Small intestine (tissue), 7 donors: Measurements from ENCODE around the gene SLC29A1. TPM values are rescaled to one million over a fixed set of nuclear protein-coding genes. Genes with fewer than 3 reads are reported as not detected.
A peak's percentile ranks its signal among the peaks of the same experiment; 100 is the strongest.

Experiments used
- DNase-seq, 2 donors: peaks; one replicate each; pipeline versions ENCODE4 v3.0.0 to v3.0.0-alpha.2; 2013
- FAIRE-seq: peaks from 2 replicates; lab custom pipeline; 2012; peaks lifted over from hg19 to GRCh38; lab: Jason Lieb, UNC
- H3K27ac ChIP-seq, 3 donors: one replicate each; pipeline ENCODE4 v1.5.1; 2013; ENCODE audit warnings: low read length in 2 of 3, mild to moderate bottlenecking in 2 of 3, control low read depth in 1 of 3, inconsistent platforms in 1 of 3, low read depth in 1 of 3, moderate library complexity in 1 of 3
- H3K27me3 ChIP-seq, 3 donors: one replicate each; pipeline ENCODE4 v1.6.1; 2013; ENCODE audit warnings: low read length in 3 of 3, inconsistent platforms in 1 of 3; ENCODE audit not compliant: control insufficient read depth in 3 of 3, insufficient read depth in 3 of 3
- H3K36me3 ChIP-seq, 3 donors: one replicate each; pipeline ENCODE4 v1.6.1; 2013; ENCODE audit warnings: low read length in 3 of 3, inconsistent platforms in 1 of 3, low read depth in 1 of 3, mild to moderate bottlenecking in 1 of 3, moderate library complexity in 1 of 3; ENCODE audit not compliant: control insufficient read depth in 3 of 3, insufficient read depth in 2 of 3
- H3K4me1 ChIP-seq, 3 donors: one replicate each; pipeline ENCODE4 v1.6.1; 2013; ENCODE audit warnings: low read length in 2 of 3, inconsistent platforms in 1 of 3, low read depth in 1 of 3, mild to moderate bottlenecking in 1 of 3, moderate library complexity in 1 of 3; ENCODE audit not compliant: control insufficient read depth in 3 of 3, insufficient read depth in 2 of 3
- H3K4me3 ChIP-seq, 3 donors: one replicate each; pipeline ENCODE4 v1.5.1; 2013; ENCODE audit warnings: low read length in 3 of 3, control low read depth in 1 of 3, inconsistent platforms in 1 of 3, low read depth in 1 of 3, mild to moderate bottlenecking in 1 of 3, moderate library complexity in 1 of 3
- H3K9me3 ChIP-seq, 2 donors: one replicate each; pipeline ENCODE4 v1.6.1; 2013; ENCODE audit warnings: low read depth in 1 of 2, low read length in 1 of 2; ENCODE audit not compliant: control insufficient read depth in 2 of 2, insufficient read depth in 1 of 2
- WGBS, 3 donors: extraction: QIAGEN DNeasy Blood & Tissue Kit; methylation state at CpG; one replicate each; pipeline ENCODE4 v1.1.7; 2013; 5-methylcytosine and 5-hydroxymethylcytosine counted together
- polyA plus RNA-seq, 4 donors: library from polyadenylated mRNA; stranded (reverse) in 3 of 4; unstranded in 1 of 4; fragments of 200-250 nt in 3 of 4; fragments of 120-200 nt in 1 of 4; gene quantifications; one replicate each; pipeline versions ENCODE4 v1.2.1 to v1.2.3, GENCODE V29; 2013
- donor health status: healthy with polysubstance abuse.
- donor health status: control.
- donor health status: control.
- donor health status: Bipolar disorder and iron deficiency.
- donor health status: healthy.

Gene SLC29A1
- polyA plus RNA-seq, 4 donors = 2.4 to 38.0 (median 13.6) TPM

DNA sequence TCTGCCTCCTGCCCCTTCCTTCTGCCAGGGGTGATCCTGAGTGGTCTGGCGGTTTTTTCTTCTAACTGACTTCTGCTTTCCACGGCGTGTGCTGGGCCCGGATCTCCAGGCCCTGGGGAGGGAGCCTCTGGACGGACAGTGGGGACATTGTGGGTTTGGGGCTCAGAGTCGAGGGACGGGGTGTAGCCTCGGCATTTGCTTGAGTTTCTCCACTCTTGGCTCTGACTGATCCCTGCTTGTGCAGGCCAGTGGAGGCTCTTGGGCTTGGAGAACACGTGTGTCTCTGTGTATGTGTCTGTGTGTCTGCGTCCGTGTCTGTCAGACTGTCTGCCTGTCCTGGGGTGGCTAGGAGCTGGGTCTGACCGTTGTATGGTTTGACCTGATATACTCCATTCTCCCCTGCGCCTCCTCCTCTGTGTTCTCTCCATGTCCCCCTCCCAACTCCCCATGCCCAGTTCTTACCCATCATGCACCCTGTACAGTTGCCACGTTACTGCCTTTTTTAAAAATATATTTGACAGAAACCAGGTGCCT lies 10.2 kb downstream of the SLC29A1 start:
- Histone ChIP-seq H3K27me3 (no peaks in the 10 kb centered on the region), H3K4me3 (no peak overlapping the region), H3K4me1 (peaks cover 0 to 24% (median 4%) of the 10 kb centered on the region in 3 donors), H3K9me3 (no peaks in the 10 kb centered on the region), H3K36me3 (peaks cover 0 to 52% (median 0%) of the 10 kb centered on the region in 3 donors), H3K27ac (peak overlapping the region in 1 of 3 donors; percentile 47)
- 69 to 90% (median 85%) methylated on average over 13 to 14 of the region's 14 CpGs for WGBS, 3 donors
- DNase-seq = no peak
- FAIRE-seq = no peak

DNA sequence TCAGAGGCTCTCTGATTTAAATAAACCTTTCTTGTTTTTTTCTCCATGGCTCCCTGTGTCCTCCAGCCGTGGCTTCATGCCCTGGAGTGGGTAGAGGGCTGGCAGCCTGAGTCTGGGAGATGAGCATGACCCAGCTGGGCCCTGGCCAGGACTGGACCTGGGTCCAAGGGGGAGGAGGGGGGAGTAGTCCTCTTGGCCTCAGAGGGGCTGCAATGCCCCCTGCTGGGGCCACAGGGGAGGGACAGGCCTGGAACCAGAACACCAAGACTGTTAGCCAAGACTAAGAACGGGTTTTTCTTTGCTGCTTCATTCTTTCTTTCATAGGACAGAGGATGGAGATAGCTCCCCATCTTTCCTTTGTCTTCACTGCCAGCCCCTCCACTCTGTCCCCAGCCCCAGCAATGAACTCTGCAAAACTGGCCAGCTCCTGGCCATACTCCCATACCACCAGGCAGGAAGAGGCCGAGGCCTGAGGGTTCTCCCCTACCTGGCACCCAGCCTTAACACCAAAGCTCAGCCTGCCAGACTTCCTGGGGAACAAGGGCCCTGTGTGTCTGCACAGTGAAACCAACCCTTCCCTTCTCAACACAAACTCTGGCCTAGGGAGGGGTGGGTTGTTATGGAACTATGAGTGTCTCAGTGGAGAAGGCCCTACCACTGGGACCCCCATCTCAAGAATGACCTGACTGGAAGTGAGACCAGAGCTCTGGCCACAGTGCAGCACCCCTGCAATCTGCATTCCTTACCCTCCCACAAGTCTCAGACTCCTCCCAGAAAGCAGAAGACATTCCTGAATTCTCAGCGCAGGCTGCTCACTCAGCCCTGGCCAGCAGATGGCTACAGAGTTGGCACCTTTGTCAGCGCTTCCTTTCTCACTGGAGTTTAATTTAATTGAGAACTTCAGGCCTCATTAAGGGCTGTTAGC lies 11.0 kb downstream of the SLC29A1 start:
- no peaks in the 10 kb centered on the region for H3K9me3 ChIP-seq
- no peak overlapping the region for H3K4me3 ChIP-seq
- H3K4me1 ChIP-seq = peaks cover 0 to 26% (median 4%) of the 10 kb centered on the region in 3 donors
- H3K27ac ChIP-seq = peak overlapping the region in 2 of 3 donors; percentile 35 to 49
- 45 to 56% (median 47%) methylated on average over 5 of the region's 5 CpGs for WGBS, 3 donors
- H3K27me3 ChIP-seq = no peaks in the 10 kb centered on the region
- DNase-seq (peak; percentile 61 to 62), FAIRE-seq (no peak)
- H3K36me3 ChIP-seq = peaks cover 0 to 45% (median 0%) of the 10 kb centered on the region in 3 donors

- H3K4me3 ChIP-seq = no peak overlapping the region
- no peaks in the 10 kb centered on the region for H3K27me3 ChIP-seq
- FAIRE-seq = no peak
- DNase-seq = no peak
- no peaks in the 10 kb centered on the region for H3K9me3 ChIP-seq
- peaks cover 0 to 26% (median 4%) of the 10 kb centered on the region in 3 donors for H3K4me1 ChIP-seq
- peak overlapping the region in 1 of 3 donors; percentile 49 for H3K27ac ChIP-seq
- WGBS, 3 donors = 75 to 88% (median 85%) methylated on average over 6 of the region's 6 CpGs
- peaks cover 0 to 36% (median 0%) of the 10 kb centered on the region in 3 donors for H3K36me3 ChIP-seq
Measured at GRCh38 chr6:44235269-44235668, 11.9 kb downstream of the SLC29A1 start.

DNA sequence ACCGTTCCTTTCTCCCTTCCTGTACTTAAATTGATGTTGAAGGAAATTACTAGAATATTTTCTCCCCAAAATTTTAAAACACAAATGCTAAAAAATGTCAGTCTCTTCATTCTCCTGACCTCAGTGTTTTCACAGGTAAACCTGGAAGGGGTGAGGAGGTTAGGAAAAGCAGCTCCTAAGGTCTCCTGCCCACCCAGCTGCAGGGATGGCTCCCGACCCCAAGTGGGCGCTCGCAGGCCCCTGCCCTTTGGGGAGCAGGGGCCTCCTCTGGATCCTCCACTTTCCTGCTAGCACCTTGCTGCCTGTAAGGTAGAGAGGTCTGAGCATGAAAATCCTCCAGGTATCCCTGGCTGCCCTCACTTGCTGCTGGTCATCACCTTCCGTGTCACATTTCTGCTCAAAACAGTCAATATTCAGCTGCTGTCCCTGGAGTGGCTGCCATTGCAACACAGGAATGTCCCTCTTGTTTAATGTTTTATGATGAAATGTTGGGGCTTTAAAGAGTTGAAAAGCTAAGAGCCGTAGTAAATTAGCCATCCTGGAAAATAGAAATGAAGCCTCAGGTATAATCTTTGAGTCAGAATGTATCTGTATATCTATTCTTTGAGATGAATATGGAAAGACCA lies 12.6 kb downstream of the SLC29A1 start:
- no peak for FAIRE-seq
- 92 to 96% (median 93%) methylated on average over 6 of the region's 6 CpGs for WGBS, 3 donors
- peaks cover 0 to 26% (median 4%) of the 10 kb centered on the region in 3 donors for H3K4me1 ChIP-seq

DNA sequence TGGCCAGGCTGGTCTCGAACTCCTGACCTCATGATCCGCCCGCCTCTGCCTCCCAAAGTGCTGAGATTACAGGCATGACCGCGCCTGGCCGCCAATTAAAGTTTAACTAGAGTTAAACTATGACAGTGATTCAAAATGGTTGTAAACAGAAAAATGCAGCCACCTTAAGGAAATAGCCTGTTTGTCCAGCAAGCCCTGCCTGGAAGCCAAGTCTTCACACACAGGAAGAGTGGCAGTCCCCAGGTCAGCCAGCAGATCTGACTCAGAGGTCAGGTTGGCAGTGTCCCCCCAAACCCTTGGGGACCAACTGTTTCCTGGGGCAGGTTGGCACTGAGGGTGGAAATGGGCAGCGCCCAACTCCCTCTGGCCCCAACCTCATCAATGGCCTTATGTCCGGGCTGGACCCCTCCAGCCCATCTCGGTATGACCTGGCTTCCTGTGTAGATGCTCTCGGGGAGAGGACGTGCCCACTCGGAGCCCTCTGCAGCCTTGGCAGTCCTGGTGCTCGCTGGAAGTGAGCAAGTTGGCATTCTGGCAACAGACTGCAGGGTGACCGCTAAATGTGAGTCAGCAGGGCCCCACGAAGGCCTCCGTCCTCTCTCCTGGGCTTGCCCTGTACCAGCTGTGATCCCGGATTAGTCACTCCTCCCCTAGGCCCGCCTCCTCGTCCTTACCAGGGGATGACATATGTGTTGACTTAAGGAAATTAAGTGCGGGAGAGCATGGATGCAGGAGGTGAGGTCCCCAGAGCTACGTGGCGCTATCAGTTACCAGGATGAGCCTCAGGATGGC lies 13.8 kb downstream of the SLC29A1 start:
- 7 to 23% (median 13%) methylated on average over 22 of the region's 22 CpGs for WGBS, 3 donors
- FAIRE-seq (no peak), DNase-seq (peak; percentile 95 to 98)
- no peaks in the 10 kb centered on the region for H3K27me3 ChIP-seq
- H3K4me1 ChIP-seq = peaks cover 0 to 26% (median 4%) of the 10 kb centered on the region in 3 donors
- H3K36me3 ChIP-seq = peaks cover 0 to 21% (median 0%) of the 10 kb centered on the region in 3 donors
- H3K4me3 ChIP-seq = peak overlapping the region; percentile 28 to 73 (median 61)
- no peaks in the 10 kb centered on the region for H3K9me3 ChIP-seq
- peak overlapping the region; percentile 85 to 98 (median 92) for H3K27ac ChIP-seq

More for the DNA sequence above, 12.6 kb downstream of the SLC29A1 start:
- Histone ChIP-seq H3K27ac (no peak overlapping the region), H3K27me3 (no peaks in the 10 kb centered on the region), H3K4me3 (no peak overlapping the region), H3K9me3 (no peaks in the 10 kb centered on the region), H3K36me3 (peaks cover 0 to 28% (median 0%) of the 10 kb centered on the region in 3 donors)
- no peak for DNase-seq

DNA sequence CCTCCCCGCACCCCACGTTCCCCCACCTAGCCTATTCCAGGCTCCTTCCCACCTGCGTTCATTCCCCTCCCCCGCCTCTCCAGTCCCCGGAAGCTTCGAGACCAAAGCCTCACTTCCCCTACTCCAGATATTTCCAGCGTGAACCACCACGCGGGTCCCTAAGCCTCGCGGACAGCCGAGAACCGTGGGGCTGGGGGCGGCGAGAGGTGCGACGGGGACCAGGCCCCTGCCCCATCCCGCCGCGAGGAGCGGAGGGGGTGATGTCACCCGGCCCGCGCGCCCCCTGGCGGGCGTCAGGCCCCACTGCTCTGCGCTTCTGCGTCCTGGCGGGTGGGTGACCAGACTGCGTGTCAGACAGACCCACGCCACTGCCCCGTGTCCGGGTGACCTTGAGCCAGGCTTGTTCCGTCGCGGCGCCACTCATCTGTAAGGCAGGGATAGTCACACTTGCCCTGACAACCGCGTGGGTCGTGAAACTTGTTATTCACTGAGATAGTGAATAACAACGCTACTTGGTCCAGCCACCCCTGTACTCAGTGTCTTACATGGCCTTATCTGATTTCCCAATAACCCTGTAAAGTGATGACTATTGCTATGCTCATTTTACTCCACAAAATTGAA lies 14.5 kb downstream of the SLC29A1 start:
- H3K9me3 ChIP-seq = no peaks in the 10 kb centered on the region
- FAIRE-seq (no peak), DNase-seq (peak; percentile 74 to 91)
- peaks cover 0 to 15% (median 0%) of the 10 kb centered on the region in 3 donors for H3K36me3 ChIP-seq
- H3K27me3 ChIP-seq = no peaks in the 10 kb centered on the region
- peaks cover 0 to 26% (median 4%) of the 10 kb centered on the region in 3 donors for H3K4me1 ChIP-seq
- H3K4me3 ChIP-seq = peak overlapping the region; percentile 28 to 73 (median 61)
- H3K27ac ChIP-seq = peak overlapping the region; percentile 85 to 98 (median 92)
- WGBS, 3 donors = 2% methylated on average over 40 to 42 of the region's 42 CpGs

DNA sequence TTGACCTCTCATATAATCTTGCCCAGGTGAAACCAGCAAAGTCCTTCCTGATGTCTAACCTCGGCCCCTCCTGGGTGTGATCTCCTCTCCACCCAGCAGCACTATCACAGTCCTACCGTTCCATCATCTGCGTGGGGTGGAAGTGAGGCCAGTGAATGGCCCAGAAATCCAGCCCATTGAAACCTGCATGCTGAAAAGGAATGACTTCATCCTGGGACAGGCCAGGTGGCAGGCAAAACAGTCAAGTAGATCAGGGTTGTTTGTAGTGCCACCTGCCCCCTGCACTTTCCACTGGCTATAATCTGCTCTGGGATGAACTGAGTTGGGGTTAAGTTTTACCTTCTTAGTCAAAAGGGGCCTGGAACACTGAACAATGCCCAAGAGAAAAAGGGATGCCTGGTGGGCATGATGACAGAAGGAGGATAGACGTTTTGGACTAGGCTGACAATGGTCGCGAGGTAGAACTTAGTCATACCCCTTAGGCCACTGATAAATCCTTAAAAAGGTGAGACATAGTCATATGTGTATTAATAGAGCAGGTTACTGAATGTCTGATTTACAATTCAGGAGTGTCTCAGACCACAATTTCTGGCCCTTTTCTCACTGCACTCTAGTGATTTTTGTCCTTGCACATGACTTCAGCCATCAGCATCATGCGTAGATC lies 15.4 kb downstream of the SLC29A1 start:
- Histone ChIP-seq H3K9me3 (no peaks in the 10 kb centered on the region), H3K36me3 (peaks cover 0 to 7% (median 0%) of the 10 kb centered on the region in 3 donors), H3K4me1 (peaks cover 0 to 26% (median 4%) of the 10 kb centered on the region in 3 donors), H3K27me3 (no peaks in the 10 kb centered on the region), H3K27ac (peak overlapping the region in 1 of 3 donors; percentile 16), H3K4me3 (no peak overlapping the region)
- DNase-seq (peak; percentile 19 to 32), FAIRE-seq (no peak)
- 62 to 82% (median 67%) methylated on average over 7 of the region's 7 CpGs for WGBS, 3 donors
